MM.1S (cell line): ENCODE data around the gene RYK.

ENCODE experiments used
- EZH2 ChIP-seq: fragments of 300-600 bp; sonication (generic); optimal IDR thresholded peaks from 2 replicates; pipeline ENCODE3; 2017; ENCODE audit warnings: low read depth, mild to moderate bottlenecking, antibody characterized with exemption, low read length, mixed read lengths
- EZH2phosphoT487 ChIP-seq: fragments of 300-600 bp; sonication (generic); IDR thresholded peaks from 2 replicates; pipeline ENCODE4 v1.6.1; 2018; ENCODE audit warnings: antibody characterized with exemption, low read length
- TF ChIP-seq, protein P1 (sequence below): fragments of 300-600 bp; sonication (generic); IDR thresholded peaks from 2 replicates; pipeline ENCODE4 v1.5.1; 2016; ENCODE audit warnings: antibody characterized with exemption, low read length, mixed read lengths

DNA sequence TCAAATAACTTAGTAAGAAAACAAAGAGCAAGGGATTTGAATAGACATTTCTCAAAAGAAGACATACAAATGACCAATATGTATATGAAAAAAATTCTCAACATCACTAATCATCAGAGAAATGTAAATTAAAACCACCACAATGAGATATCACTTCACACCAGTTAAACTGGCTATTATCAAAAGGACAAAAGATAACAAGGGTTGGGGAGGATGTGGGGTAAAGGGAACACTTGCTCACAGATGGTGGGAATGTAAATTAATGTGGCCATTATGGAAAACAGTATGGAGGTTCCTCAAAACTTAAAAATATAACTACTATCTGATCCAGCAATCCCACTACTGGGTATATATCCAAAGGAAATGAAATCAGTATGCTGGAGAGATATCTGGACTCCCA is 46.0 kb upstream of the RYK start:
- TF ChIP-seq, protein P1, sequence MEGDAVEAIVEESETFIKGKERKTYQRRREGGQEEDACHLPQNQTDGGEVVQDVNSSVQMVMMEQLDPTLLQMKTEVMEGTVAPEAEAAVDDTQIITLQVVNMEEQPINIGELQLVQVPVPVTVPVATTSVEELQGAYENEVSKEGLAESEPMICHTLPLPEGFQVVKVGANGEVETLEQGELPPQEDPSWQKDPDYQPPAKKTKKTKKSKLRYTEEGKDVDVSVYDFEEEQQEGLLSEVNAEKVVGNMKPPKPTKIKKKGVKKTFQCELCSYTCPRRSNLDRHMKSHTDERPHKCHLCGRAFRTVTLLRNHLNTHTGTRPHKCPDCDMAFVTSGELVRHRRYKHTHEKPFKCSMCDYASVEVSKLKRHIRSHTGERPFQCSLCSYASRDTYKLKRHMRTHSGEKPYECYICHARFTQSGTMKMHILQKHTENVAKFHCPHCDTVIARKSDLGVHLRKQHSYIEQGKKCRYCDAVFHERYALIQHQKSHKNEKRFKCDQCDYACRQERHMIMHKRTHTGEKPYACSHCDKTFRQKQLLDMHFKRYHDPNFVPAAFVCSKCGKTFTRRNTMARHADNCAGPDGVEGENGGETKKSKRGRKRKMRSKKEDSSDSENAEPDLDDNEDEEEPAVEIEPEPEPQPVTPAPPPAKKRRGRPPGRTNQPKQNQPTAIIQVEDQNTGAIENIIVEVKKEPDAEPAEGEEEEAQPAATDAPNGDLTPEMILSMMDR = no peak
- no peak for TF ChIP-seq EZH2
- no peak for TF ChIP-seq EZH2phosphoT487
